HG03025 (cell line): ENCODE measurements around the gene CRYBG3.
A peak's percentile ranks its signal among the peaks of the same experiment; 100 is the strongest.

Experiments used
- ATAC-seq: cut with Tn5 transposase; IDR thresholded peaks from one replicate; pipeline ENCODE4 v1.9.1; 2021; ENCODE audit warnings: mild to moderate bottlenecking, moderate library complexity; ENCODE audit not compliant: unreplicated experiment, low FRiP score

The CRYBG3 gene

GRCh38 chr3:97821774-97822358 is at the start of gene CRYBG3:
Gene CRYBG3 (plus strand): TSS chr3:97822011. CDS start chr3:97822207, 196 bp downstream.
- peak; percentile 99 for ATAC-seq

- ATAC-seq = no peak
Observed at GRCh38 chr3:97772926-97773325, 48.9 kb upstream of the CRYBG3 start.

- ATAC-seq = no peak
Observed at GRCh38 chr3:97778152-97778551, 43.7 kb upstream of the CRYBG3 start.

- ATAC-seq = no peak
Observed at GRCh38 chr3:97793420-97794019, 28.3 kb upstream of the CRYBG3 start.

GRCh38 chr3:97795951-97796350 is 25.9 kb upstream of the CRYBG3 start:
- ATAC-seq = no peak

- no peak for ATAC-seq
Observed at GRCh38 chr3:97804471-97804870, 17.3 kb upstream of the CRYBG3 start.

- ATAC-seq = no peak
Observed at GRCh38 chr3:97810779-97811390, 10.9 kb upstream of the CRYBG3 start.

- peak; percentile 55 for ATAC-seq
Observed at GRCh38 chr3:97815149-97815917, 6.5 kb upstream of the CRYBG3 start.

- no peak for ATAC-seq
Observed at GRCh38 chr3:97816811-97817210, 5.0 kb upstream of the CRYBG3 start.

GRCh38 chr3:97817965-97818364 is 3.8 kb upstream of the CRYBG3 start:
- ATAC-seq = no peak

- ATAC-seq = no peak
Observed at GRCh38 chr3:97820780-97821179, 1.0 kb upstream of the CRYBG3 start.

GRCh38 chr3:97821287-97821773 is 481 bp upstream of the CRYBG3 start:
- ATAC-seq = peak; percentile 47

- peak; percentile 40 for ATAC-seq
Observed at GRCh38 chr3:97822359-97822775, 556 bp downstream of the CRYBG3 start.

- no peak for ATAC-seq
Observed at GRCh38 chr3:97823046-97824004, 1.5 kb downstream of the CRYBG3 start.

GRCh38 chr3:97825101-97825500 is 3.3 kb downstream of the CRYBG3 start:
- no peak for ATAC-seq

- no peak for ATAC-seq
Observed at GRCh38 chr3:97827741-97828471, 6.1 kb downstream of the CRYBG3 start.

- ATAC-seq = no peak
Observed at GRCh38 chr3:97829198-97829597, 7.4 kb downstream of the CRYBG3 start.

GRCh38 chr3:97830638-97831037 is 8.8 kb downstream of the CRYBG3 start:
- no peak for ATAC-seq

GRCh38 chr3:97831140-97831539 is 9.3 kb downstream of the CRYBG3 start:
- no peak for ATAC-seq
